Lung (tissue), 12 donors: ENCODE data around the gene PRDM5. TPM values are rescaled to one million over a fixed set of nuclear protein-coding genes. Genes with fewer than 3 reads are reported as not detected.

Experiments
- ATAC-seq: fragments of 200-7000 bp; cut with Tn5 transposase; one replicate; pipeline ENCODE4 v1.9.1; 2020; ENCODE audit warnings: moderate number of reproducible peaks; ENCODE audit not compliant: insufficient read depth, low FRiP score
- DNase-seq, 3 donors: peaks; one replicate each; pipeline ENCODE4 v3.0.0-alpha.2; 2013 to 2017
- H3K27ac ChIP-seq, 2 donors: one replicate each; pipeline ENCODE4 v1.5.1; 2013; ENCODE audit warnings: mild to moderate bottlenecking in 2 of 2, moderate library complexity in 2 of 2, control low read depth in 1 of 2, inconsistent platforms in 1 of 2, low read depth in 1 of 2, low read length in 1 of 2
- H3K27me3 ChIP-seq, 3 donors: one replicate each; pipeline ENCODE4 v1.5.1; 2013; ENCODE audit warnings: low read length in 2 of 3; ENCODE audit not compliant: control insufficient read depth in 3 of 3, insufficient read depth in 3 of 3
- H3K36me3 ChIP-seq, 4 donors: one replicate each; pipeline ENCODE4 v1.5.1; 2013; ENCODE audit warnings: low read length in 4 of 4, mild to moderate bottlenecking in 1 of 4, moderate library complexity in 1 of 4; ENCODE audit not compliant: control insufficient read depth in 4 of 4, insufficient read depth in 4 of 4
- H3K4me1 ChIP-seq, 5 donors: one replicate each; pipeline ENCODE4 v1.5.1; 2013; ENCODE audit warnings: low read length in 5 of 5, mild to moderate bottlenecking in 2 of 5, moderate library complexity in 1 of 5; ENCODE audit not compliant: control insufficient read depth in 5 of 5, insufficient read depth in 5 of 5
- H3K4me3 ChIP-seq: one replicate; pipeline ENCODE4 v1.5.1; 2013; ENCODE audit warnings: mild to moderate bottlenecking, control low read depth, moderate library complexity
- H3K9ac ChIP-seq, 2 donors: one replicate each; pipeline ENCODE4 v1.5.1; 2013; ENCODE audit warnings: low read length in 2 of 2, control low read depth in 1 of 2; ENCODE audit not compliant: insufficient read depth in 1 of 2
- H3K9me3 ChIP-seq, 4 donors: one replicate each; pipeline ENCODE4 v1.5.1; 2013; ENCODE audit warnings: low read length in 3 of 4, mild to moderate bottlenecking in 1 of 4, moderate library complexity in 1 of 4; ENCODE audit not compliant: control insufficient read depth in 4 of 4, insufficient read depth in 3 of 4
- WGBS, 2 donors: extraction: QIAGEN DNeasy Blood & Tissue Kit; methylation state at CpG; one replicate each; pipeline ENCODE4 v1.1.7; 2013; 5-methylcytosine and 5-hydroxymethylcytosine counted together
- polyA plus RNA-seq, 2 donors: library from polyadenylated mRNA; stranded (reverse); fragments of 200-250 nt; gene quantifications; one replicate each; pipeline ENCODE4 v1.2.1, GENCODE V29; 2013
- total RNA-seq, 2 donors: library from RNA; depleted of rRNA in 1 of 2; stranded (reverse); fragments of >200 nt in 1 of 2; gene quantifications; one replicate each; pipeline ENCODE4 v1.2.1, GENCODE V29; 2014 to 2021
- TF ChIP-seq, protein P1 (sequence below): IDR thresholded peaks from 2 replicates; pipeline ENCODE4 v1.5.1; 2012; ENCODE audit warnings: mild to moderate bottlenecking; ENCODE audit errors: control extremely low read depth, extremely low read depth
- donor health status: control.
- donor health status: control.
- donor health status: Bipolar disorder and iron deficiency.
- donor health status: healthy.
- donor health status: DM: yes; HTN: yes; CAD: no.

The PRDM5 gene
- total and polyA plus RNA-seq, 4 donors: 3.0 to 57.6 (median 9.2) TPM

DNA sequence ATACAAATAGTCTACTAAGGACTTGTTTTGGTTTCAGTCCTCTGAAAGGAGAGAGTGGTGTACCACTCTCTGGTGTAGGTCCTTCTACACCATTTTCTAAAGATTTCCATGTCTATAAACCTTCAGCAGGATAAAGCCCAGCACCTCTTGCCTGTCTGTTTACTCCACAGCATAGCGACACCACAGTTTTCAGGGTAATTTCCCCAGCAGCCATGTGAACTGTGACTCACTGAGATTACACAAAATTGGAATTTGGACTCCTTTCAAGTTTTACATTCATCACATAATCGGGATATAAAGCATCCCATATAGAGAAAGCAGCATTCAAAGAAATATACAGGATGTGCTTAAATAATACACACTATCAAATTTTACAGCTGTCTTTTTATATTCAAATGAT lies 229.6 kb downstream of the PRDM5 start:
- Histone ChIP-seq H3K4me1 (peaks cover 0 to 29% (median 2%) of the 10 kb centered on the region in 5 donors), H3K9me3 (no peaks in the 10 kb centered on the region), H3K36me3 (no peaks in the 10 kb centered on the region), H3K27me3 (no peaks in the 10 kb centered on the region), H3K4me3 (no peak overlapping the region), H3K9ac (no peak overlapping the region), H3K27ac (no peak overlapping the region)
- ATAC-seq (peak; percentile 47), DNase-seq (peak; percentile 47 to 82 (median 80))
- TF ChIP-seq, protein P1, sequence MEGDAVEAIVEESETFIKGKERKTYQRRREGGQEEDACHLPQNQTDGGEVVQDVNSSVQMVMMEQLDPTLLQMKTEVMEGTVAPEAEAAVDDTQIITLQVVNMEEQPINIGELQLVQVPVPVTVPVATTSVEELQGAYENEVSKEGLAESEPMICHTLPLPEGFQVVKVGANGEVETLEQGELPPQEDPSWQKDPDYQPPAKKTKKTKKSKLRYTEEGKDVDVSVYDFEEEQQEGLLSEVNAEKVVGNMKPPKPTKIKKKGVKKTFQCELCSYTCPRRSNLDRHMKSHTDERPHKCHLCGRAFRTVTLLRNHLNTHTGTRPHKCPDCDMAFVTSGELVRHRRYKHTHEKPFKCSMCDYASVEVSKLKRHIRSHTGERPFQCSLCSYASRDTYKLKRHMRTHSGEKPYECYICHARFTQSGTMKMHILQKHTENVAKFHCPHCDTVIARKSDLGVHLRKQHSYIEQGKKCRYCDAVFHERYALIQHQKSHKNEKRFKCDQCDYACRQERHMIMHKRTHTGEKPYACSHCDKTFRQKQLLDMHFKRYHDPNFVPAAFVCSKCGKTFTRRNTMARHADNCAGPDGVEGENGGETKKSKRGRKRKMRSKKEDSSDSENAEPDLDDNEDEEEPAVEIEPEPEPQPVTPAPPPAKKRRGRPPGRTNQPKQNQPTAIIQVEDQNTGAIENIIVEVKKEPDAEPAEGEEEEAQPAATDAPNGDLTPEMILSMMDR: no peak
- WGBS, 2 donors: 55 to 77% methylated on average over 2 of the region's 2 CpGs

DNA sequence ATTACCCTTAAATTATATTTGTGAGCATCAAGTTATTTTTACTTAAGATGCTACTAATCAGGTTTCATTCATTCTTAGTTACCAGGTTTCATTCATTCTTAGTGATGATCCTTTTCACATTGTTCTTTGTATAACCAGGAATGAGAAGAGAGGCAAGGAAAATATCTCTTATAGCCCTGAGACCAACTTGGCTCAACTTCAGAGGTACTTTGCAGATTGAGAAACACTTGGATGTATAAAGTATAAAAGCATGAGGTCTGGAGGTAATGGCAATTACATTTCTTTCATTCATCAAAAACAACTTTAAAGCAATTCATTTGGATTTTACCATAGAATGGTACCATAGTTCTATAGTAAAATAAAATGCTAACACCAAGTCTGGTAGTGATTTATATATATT lies 231.0 kb downstream of the PRDM5 start:
- H3K4me1 ChIP-seq: peaks cover 0 to 25% (median 2%) of the 10 kb centered on the region in 5 donors
- H3K27me3 ChIP-seq: no peaks in the 10 kb centered on the region
- no peak overlapping the region for H3K27ac ChIP-seq
- TF ChIP-seq, protein P1: no peak
- ATAC-seq: no peak
- H3K4me3 ChIP-seq: no peak overlapping the region
- H3K9ac ChIP-seq: no peak overlapping the region
- no peak for DNase-seq
- no peaks in the 10 kb centered on the region for H3K36me3 ChIP-seq
- H3K9me3 ChIP-seq: no peaks in the 10 kb centered on the region

DNA sequence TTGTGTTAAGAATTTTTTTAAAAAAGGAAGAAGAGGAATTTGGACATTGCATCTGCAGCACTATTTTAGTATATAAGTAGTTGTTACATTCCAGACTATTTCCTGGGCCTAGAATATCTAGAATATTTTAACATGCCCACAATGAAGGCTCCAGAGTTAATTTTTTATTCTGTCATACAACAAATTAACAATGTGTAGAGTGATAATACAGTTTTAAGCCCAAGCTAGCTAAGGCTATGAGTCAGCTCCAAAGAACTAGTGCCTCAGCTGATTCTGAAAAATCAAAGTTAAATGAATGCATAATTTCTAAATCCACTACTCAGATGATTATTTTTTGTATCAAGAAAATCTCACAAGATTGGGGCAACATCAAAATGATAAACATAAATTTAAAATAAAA lies 231.4 kb downstream of the PRDM5 start:
- Histone ChIP-seq H3K9ac (no peak overlapping the region), H3K27me3 (no peaks in the 10 kb centered on the region), H3K36me3 (no peaks in the 10 kb centered on the region), H3K9me3 (no peaks in the 10 kb centered on the region), H3K4me1 (peaks cover 0 to 22% (median 2%) of the 10 kb centered on the region in 5 donors), H3K27ac (no peak overlapping the region), H3K4me3 (no peak overlapping the region)
- DNase-seq (no peak), ATAC-seq (no peak)
- TF ChIP-seq, protein P1: no peak

DNA sequence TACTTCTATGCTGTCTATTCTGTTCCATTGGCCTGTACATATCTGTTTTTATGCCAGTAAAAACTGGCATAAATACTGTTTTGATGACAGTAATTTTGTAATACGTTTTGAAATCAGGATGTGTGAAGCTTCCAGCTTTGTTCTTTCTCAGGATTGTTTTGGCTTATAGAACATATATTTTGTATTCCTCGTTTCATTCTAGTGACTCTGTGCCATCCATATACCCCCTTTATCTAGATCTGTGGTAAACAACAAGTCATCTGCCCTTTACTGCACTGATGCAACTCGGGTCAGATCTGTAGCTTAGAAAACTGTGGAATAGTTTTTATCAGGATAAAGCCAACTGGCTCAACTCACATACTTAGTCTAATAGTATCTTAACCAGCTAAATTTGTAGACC lies 233.7 kb downstream of the PRDM5 start:
- Histone ChIP-seq H3K4me3 (no peak overlapping the region), H3K27me3 (no peaks in the 10 kb centered on the region), H3K36me3 (no peaks in the 10 kb centered on the region), H3K27ac (no peak overlapping the region), H3K4me1 (peaks cover 0 to 6% (median 2%) of the 10 kb centered on the region in 5 donors), H3K9me3 (no peaks in the 10 kb centered on the region), H3K9ac (no peak overlapping the region)
- TF ChIP-seq, protein P1: no peak
- ATAC-seq (no peak), DNase-seq (no peak)
- WGBS, 2 donors: 59 to 76% methylated on average over 3 of the region's 3 CpGs
